GM12878 (cell line): ENCODE measurements around the gene CLDN6. TPM values are rescaled to one million over a fixed set of nuclear protein-coding genes. Genes with fewer than 3 reads are reported as not detected.

Experiments used
- CEBPB ChIP-seq, 2 experiments: fragments of 150-350 bp in 1 of 2; IDR thresholded peaks; 2 replicates each; pipeline ENCODE4 v1.6.1; 2012 to 2014; ENCODE audit warnings: low read depth in 2 of 2, low read length in 2 of 2, borderline replicate concordance in 1 of 2, inconsistent platforms in 1 of 2
- EGR1 ChIP-seq, 2 experiments: IDR thresholded peaks; 1 replicate in 1 of 2; 2 replicates in 1 of 2; pipeline ENCODE4 v1.6.1; 2011 to 2012; ENCODE audit warnings: low read depth in 2 of 2, low read length in 2 of 2, borderline replicate concordance in 1 of 2, mild to moderate bottlenecking in 1 of 2, moderate library complexity in 1 of 2
- FOXK2 ChIP-seq: fragments of 450-650 bp; IDR thresholded peaks from 2 replicates; pipeline ENCODE4 v1.6.1; 2017; ENCODE audit warnings: mild to moderate bottlenecking, moderate library complexity
- IKZF1 ChIP-seq: fragments of 450-650 bp; conservative IDR thresholded peaks from 2 replicates; pipeline ENCODE4 v1.6.1; 2017; ENCODE audit warnings: antibody characterized with exemption, mild to moderate bottlenecking
- IRF5 ChIP-seq: fragments of 450-650 bp; IDR thresholded peaks from 2 replicates; pipeline ENCODE4 v1.6.1; 2017; ENCODE audit warnings: borderline replicate concordance
- MYB ChIP-seq: fragments of 150-350 bp; IDR thresholded peaks from 2 replicates; pipeline ENCODE4 v1.6.1; 2014; ENCODE audit warnings: mild to moderate bottlenecking, low read depth, low read length, borderline replicate concordance
- NBN ChIP-seq: fragments of 450-650 bp; IDR thresholded peaks from 2 replicates; pipeline ENCODE4 v1.6.1; 2016
- NR2C1 ChIP-seq: fragments of 450-650 bp; IDR thresholded peaks from 2 replicates; pipeline ENCODE4 v1.6.1; 2017; ENCODE audit warnings: antibody characterized with exemption, mild to moderate bottlenecking, moderate library complexity
- NR2F1 ChIP-seq: fragments of 450-650 bp; conservative IDR thresholded peaks from 2 replicates; pipeline ENCODE4 v1.6.1; 2017; ENCODE audit warnings: mild to moderate bottlenecking
- PAX8 ChIP-seq: fragments of 450-650 bp; IDR thresholded peaks from 2 replicates; pipeline ENCODE4 v1.6.1; 2017; ENCODE audit warnings: mild to moderate bottlenecking, moderate library complexity
- POLR2AphosphoS5 ChIP-seq: IDR thresholded peaks from 2 replicates; pipeline ENCODE4 v1.6.1; 2011; ENCODE audit warnings: mild to moderate bottlenecking, low read length, inconsistent platforms
- SMC3 ChIP-seq: IDR thresholded peaks from 2 replicates; pipeline ENCODE4 v1.6.1; 2011; ENCODE audit warnings: low read length, improper control_type of control experiment, borderline replicate concordance
- SRF ChIP-seq, 2 experiments: IDR thresholded peaks; 2 replicates each; pipeline ENCODE4 v1.6.1; 2011; ENCODE audit warnings: low read depth in 2 of 2, low read length in 2 of 2, mild to moderate bottlenecking in 1 of 2, moderate library complexity in 1 of 2
- STAT1 ChIP-seq: fragments of 450-650 bp; conservative IDR thresholded peaks from 2 replicates; pipeline ENCODE4 v1.6.1; 2014; ENCODE audit warnings: antibody characterized with exemption, mild to moderate bottlenecking
- TARDBP ChIP-seq: IDR thresholded peaks from 2 replicates; pipeline ENCODE4 v1.6.1; 2016; ENCODE audit warnings: borderline replicate concordance
- polyA plus RNA-seq, 11 experiments: library from polyadenylated mRNA; depleted of rRNA in 4 of 11; unstranded in 6 of 11; stranded (reverse) in 5 of 11; fragments of >200 nt; fragmentation: Nextera tagmentation in 4 of 11; fragmentation: Illumina TruSeq in 1 of 11; extraction: Ambion mirVana in 4 of 11; extraction: Trizol in 1 of 11; gene quantifications; 1 replicate in 1 of 11; 2 replicates in 10 of 11; pipeline versions ENCODE4 v1.2.1 to v1.2.3, GENCODE V29; 2011 to 2016; ENCODE audit warnings: inconsistent platforms in 2 of 11, missing spikeins in 2 of 11, low read depth in 1 of 11
- total RNA-seq, 4 experiments: library from RNA; depleted of rRNA in 3 of 4; stranded (reverse); fragments of >200 nt in 3 of 4; fragmentation: Illumina TruSeq in 1 of 4; extraction: Trizol in 1 of 4; gene quantifications; 2 replicates each; pipeline versions ENCODE4 v1.2.1 to v1.2.3, GENCODE V29; 2013 to 2021

CLDN6 gene
- total and polyA plus RNA-seq, 10 of the 15 experiments (the other 5 are each of a cell fraction or from before 2014, with no cell fraction given) = 0.15 to 0.26 (median 0.23) TPM; not detected in 7

GRCh38 chr16:2980227-2981176 lies 37.5 kb downstream of the CLDN6 start, which contains the start of gene PKMYT1 (continued):
- TF ChIP-seq NR2F1 = peak; percentile 65
- no peak for TF ChIP-seq NR2C1
- TF ChIP-seq FOXK2 = no peak
- TF ChIP-seq IRF5 = no peak
- TF ChIP-seq CEBPB (IDR thresholded peaks at IDR 0.05; ENCODE audit: borderline replicate concordance in 1 of 2, low read depth in 2 of 2, low read length in 2 of 2) = no peak
- TF ChIP-seq SMC3 = no peak
- TF ChIP-seq EGR1 (IDR thresholded peaks at IDR 0.05; ENCODE audit: borderline replicate concordance in 1 of 2, low read depth in 2 of 2, low read length in 2 of 2) = peak in 1 of 2 experiments; percentile 99; a peak in 2 of 3 replicates
- no peak for TF ChIP-seq PAX8
- TF ChIP-seq MYB = no peak
- TF ChIP-seq STAT1 = peak; percentile 86; the same call in 1 of the 2 replicates
- TF ChIP-seq NBN = peak; percentile 53
- TF ChIP-seq SRF (IDR thresholded peaks at IDR 0.05; ENCODE audit: low read depth in 2 of 2, low read length in 2 of 2) = no peak
- peak; percentile 87 for TF ChIP-seq POLR2AphosphoS5
- TF ChIP-seq IKZF1 = peak; percentile 87
- TF ChIP-seq TARDBP = no peak
- TF ChIP-seq, all 136 proteins: peak for 40
